ENCODE data around the gene ZNF205. TPM values are rescaled to one million over a fixed set of nuclear protein-coding genes. Genes with fewer than 3 reads are reported as not detected.

ZNF205 gene
- total and polyA plus RNA-seq, 9 of the 15 experiments (the other 6 are each of a cell fraction or from before 2014, with no cell fraction given), result 2.4 to 11.8 (median 5.1) TPM; not detected in 2

DNA sequence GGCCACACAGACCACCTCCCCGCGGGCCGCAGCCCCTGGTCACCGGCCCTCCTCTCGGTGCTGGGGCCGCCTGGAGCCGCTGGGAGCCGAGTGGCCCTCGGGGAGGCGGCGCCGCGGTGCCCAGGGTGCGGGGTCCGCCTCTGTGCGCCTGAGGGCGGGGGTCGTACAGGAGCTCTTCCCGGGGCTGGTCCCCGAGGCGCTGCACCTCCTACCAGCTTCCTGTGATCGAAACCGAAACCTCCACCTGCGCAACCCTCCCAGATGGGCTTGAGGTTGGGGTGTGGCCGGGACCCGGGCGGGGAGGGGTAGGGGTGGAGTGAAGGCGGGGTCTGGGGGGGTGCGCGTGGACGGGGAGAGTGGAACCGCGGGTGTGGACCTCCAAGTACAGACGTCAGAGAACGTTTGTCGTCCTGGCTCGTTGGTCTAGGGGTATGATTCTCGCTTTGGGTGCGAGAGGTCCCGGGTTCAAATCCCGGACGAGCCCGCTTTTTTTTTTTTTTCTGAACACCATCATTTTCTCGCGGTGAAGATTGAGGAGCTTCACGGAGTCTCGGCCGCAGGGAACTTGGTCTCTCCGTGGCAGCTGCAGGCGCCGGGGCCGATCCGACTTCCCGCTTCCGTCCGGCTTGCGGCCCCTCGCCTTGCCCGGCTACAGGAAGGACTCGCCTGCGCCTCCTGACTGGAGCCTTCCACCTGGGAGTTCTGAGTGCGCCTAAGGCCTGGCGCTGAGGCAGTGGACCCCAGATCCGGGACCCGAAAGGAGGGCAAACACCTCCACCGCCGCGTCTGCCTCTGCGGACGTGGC lies 46.3 kb downstream of the ZNF205 start:
- 0% methylated on average over 40 of the region's 70 CpGs for WGBS (ENCODE audit: insufficient coverage, low coverage, missing lambda C conversion rate)
- H3K4me3 ChIP-seq, result peak overlapping the region; percentile 69
- intact Hi-C loops (cut with micrococcal nuclease) (loop anchor here (10.0 kb wide), 1 partner anchor 106 kb away; no protein-coding TSS in a partner anchor), in situ Hi-C loops (cut with MboI) (no loop called here)
- no peaks in the 10 kb centered on the region for H3K9me3 ChIP-seq (replicated peaks; ENCODE audit: control insufficient read depth, insufficient read depth, low read depth, low read length)
- peak overlapping the region; percentile 91 for H3K4me2 ChIP-seq (ENCODE audit: insufficient read depth, low read length)
- H3K79me2 ChIP-seq (ENCODE audit: control insufficient read depth, insufficient read depth, low read length), result no peaks in the 10 kb centered on the region
- peak; percentile 92 to 98 (median 97) for DNase-seq (ENCODE audit: extremely low read depth in 1 of 4, low spot score in 3 of 4)
- BruUV-seq (replicated peaks), result no TSS peak
- H3K4me1 ChIP-seq (replicated peaks in 1 of 2; ENCODE audit: control insufficient read depth in 2 of 2, insufficient read depth in 2 of 2, low read length in 2 of 2), result peaks cover 11 to 52% of the 10 kb centered on the region in 2 experiments; a peak in 4 of 5 replicates
- no peaks in the 10 kb centered on the region for H3K9me1 ChIP-seq (ENCODE audit: control insufficient read depth, insufficient read depth, low read length)
- CTCF ChIA-PET (ENCODE audit: low intra/inter-chr PET ratio), result no interaction called here
- no peaks in the 10 kb centered on the region for H3K36me3 ChIP-seq (ENCODE audit: control insufficient read depth, insufficient read depth, low read length)
- ATAC-seq, result peak; percentile 83
- H4K20me1 ChIP-seq (replicated peaks; ENCODE audit: control insufficient read depth, insufficient read depth, low read length), result no peaks in the 10 kb centered on the region
- H3K27me3 ChIP-seq (ENCODE audit: control insufficient read depth in 2 of 2, insufficient read depth in 2 of 2, low read length in 2 of 2), result no peaks in the 10 kb centered on the region
- H3K9ac ChIP-seq (ENCODE audit: insufficient read depth in 1 of 2, low read depth in 2 of 2, low read length in 2 of 2), result peak overlapping the region; percentile 82 to 97
- POLR2A ChIA-PET, result interaction anchor here (0.6 to 1.5 kb wide), 12 partner anchors 9 to 127 kb away, joined by 3 to 8 read pairs (median 4); partner anchors contain the start of gene ZNF213
- H2AFZ ChIP-seq (ENCODE audit: low read depth, low read length), result peak overlapping the region; percentile 89
- peak overlapping the region; percentile 93 for H3K27ac ChIP-seq (ENCODE audit: extremely low read depth, low read depth, low read length)
- peak; percentile 74 for FAIRE-seq
- TF ChIP-seq, protein P1, sequence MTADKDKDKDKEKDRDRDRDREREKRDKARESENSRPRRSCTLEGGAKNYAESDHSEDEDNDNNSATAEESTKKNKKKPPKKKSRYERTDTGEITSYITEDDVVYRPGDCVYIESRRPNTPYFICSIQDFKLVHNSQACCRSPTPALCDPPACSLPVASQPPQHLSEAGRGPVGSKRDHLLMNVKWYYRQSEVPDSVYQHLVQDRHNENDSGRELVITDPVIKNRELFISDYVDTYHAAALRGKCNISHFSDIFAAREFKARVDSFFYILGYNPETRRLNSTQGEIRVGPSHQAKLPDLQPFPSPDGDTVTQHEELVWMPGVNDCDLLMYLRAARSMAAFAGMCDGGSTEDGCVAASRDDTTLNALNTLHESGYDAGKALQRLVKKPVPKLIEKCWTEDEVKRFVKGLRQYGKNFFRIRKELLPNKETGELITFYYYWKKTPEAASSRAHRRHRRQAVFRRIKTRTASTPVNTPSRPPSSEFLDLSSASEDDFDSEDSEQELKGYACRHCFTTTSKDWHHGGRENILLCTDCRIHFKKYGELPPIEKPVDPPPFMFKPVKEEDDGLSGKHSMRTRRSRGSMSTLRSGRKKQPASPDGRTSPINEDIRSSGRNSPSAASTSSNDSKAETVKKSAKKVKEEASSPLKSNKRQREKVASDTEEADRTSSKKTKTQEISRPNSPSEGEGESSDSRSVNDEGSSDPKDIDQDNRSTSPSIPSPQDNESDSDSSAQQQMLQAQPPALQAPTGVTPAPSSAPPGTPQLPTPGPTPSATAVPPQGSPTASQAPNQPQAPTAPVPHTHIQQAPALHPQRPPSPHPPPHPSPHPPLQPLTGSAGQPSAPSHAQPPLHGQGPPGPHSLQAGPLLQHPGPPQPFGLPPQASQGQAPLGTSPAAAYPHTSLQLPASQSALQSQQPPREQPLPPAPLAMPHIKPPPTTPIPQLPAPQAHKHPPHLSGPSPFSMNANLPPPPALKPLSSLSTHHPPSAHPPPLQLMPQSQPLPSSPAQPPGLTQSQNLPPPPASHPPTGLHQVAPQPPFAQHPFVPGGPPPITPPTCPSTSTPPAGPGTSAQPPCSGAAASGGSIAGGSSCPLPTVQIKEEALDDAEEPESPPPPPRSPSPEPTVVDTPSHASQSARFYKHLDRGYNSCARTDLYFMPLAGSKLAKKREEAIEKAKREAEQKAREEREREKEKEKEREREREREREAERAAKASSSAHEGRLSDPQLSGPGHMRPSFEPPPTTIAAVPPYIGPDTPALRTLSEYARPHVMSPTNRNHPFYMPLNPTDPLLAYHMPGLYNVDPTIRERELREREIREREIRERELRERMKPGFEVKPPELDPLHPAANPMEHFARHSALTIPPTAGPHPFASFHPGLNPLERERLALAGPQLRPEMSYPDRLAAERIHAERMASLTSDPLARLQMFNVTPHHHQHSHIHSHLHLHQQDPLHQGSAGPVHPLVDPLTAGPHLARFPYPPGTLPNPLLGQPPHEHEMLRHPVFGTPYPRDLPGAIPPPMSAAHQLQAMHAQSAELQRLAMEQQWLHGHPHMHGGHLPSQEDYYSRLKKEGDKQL (CRISPR knock-in tag; IDR thresholded peaks at IDR 0.05; ENCODE audit: borderline replicate concordance), result no peak
- TF ChIP-seq, protein P2, sequence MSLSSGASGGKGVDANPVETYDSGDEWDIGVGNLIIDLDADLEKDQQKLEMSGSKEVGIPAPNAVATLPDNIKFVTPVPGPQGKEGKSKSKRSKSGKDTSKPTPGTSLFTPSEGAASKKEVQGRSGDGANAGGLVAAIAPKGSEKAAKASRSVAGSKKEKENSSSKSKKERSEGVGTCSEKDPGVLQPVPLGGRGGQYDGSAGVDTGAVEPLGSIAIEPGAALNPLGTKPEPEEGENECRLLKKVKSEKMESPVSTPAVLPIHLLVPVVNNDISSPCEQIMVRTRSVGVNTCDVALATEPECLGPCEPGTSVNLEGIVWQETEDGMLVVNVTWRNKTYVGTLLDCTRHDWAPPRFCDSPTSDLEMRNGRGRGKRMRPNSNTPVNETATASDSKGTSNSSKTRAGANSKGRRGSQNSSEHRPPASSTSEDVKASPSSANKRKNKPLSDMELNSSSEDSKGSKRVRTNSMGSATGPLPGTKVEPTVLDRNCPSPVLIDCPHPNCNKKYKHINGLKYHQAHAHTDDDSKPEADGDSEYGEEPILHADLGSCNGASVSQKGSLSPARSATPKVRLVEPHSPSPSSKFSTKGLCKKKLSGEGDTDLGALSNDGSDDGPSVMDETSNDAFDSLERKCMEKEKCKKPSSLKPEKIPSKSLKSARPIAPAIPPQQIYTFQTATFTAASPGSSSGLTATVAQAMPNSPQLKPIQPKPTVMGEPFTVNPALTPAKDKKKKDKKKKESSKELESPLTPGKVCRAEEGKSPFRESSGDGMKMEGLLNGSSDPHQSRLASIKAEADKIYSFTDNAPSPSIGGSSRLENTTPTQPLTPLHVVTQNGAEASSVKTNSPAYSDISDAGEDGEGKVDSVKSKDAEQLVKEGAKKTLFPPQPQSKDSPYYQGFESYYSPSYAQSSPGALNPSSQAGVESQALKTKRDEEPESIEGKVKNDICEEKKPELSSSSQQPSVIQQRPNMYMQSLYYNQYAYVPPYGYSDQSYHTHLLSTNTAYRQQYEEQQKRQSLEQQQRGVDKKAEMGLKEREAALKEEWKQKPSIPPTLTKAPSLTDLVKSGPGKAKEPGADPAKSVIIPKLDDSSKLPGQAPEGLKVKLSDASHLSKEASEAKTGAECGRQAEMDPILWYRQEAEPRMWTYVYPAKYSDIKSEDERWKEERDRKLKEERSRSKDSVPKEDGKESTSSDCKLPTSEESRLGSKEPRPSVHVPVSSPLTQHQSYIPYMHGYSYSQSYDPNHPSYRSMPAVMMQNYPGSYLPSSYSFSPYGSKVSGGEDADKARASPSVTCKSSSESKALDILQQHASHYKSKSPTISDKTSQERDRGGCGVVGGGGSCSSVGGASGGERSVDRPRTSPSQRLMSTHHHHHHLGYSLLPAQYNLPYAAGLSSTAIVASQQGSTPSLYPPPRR (CRISPR knock-in tag; IDR thresholded peaks at IDR 0.05; ENCODE audit: borderline replicate concordance), result no peak
- TF ChIP-seq ZNF3 (CRISPR knock-in tag; IDR thresholded peaks at IDR 0.05) (no peak), ZNF444 (CRISPR knock-in tag; IDR thresholded peaks at IDR 0.05) (no peak), RAD21 (CRISPR knock-in tag; conservative IDR thresholded peaks at IDR 0.05 in 1 of 2, IDR thresholded peaks at IDR 0.05 in 1 of 2) (no peak), PRPF4 (IDR thresholded peaks at IDR 0.05; ENCODE audit: insufficient read depth, low read depth, low read length, poor library complexity, severe bottlenecking) (no peak), ZNF133 (CRISPR knock-in tag; IDR thresholded peaks at IDR 0.05) (no peak)
- TF ChIP-seq, protein P3, sequence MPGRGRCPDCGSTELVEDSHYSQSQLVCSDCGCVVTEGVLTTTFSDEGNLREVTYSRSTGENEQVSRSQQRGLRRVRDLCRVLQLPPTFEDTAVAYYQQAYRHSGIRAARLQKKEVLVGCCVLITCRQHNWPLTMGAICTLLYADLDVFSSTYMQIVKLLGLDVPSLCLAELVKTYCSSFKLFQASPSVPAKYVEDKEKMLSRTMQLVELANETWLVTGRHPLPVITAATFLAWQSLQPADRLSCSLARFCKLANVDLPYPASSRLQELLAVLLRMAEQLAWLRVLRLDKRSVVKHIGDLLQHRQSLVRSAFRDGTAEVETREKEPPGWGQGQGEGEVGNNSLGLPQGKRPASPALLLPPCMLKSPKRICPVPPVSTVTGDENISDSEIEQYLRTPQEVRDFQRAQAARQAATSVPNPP (IDR thresholded peaks at IDR 0.05; ENCODE audit: borderline replicate concordance, insufficient read depth, insufficient read length), result no peak
